ENCODE data around the gene MCM3AP. TPM values are rescaled to one million over a fixed set of nuclear protein-coding genes. Genes with fewer than 3 reads are reported as not detected.

Gene MCM3AP
- total and polyA plus RNA-seq, 4 donors: 15.5 to 58.1 (median 33.5) TPM

GRCh38 chr21:46207920-46208591 is 77.4 kb downstream of the MCM3AP start:
- Histone ChIP-seq H3K36me3 (ENCODE audit: control insufficient read depth in 4 of 4, insufficient read depth in 3 of 4, low read depth in 1 of 4, low read length in 3 of 4) (peaks cover 22 to 91% (median 41%) of the 10 kb centered on the region in 4 donors), H3K4me1 (ENCODE audit: control insufficient read depth in 4 of 4, insufficient read depth in 4 of 4, low read length in 3 of 4) (no peaks in the 10 kb centered on the region), H3K4me3 (ENCODE audit: low read depth in 1 of 3, low read length in 3 of 3) (no peak overlapping the region), H3K27me3 (ENCODE audit: control insufficient read depth in 4 of 4, insufficient read depth in 4 of 4, low read length in 3 of 4) (no peaks in the 10 kb centered on the region), H3K27ac (ENCODE audit: low read depth in 1 of 2, low read length in 2 of 2) (no peak overlapping the region), H3K9ac (ENCODE audit: low read depth in 1 of 2, low read length in 2 of 2) (no peak overlapping the region), H3K9me3 (ENCODE audit: control insufficient read depth in 4 of 4, low read length in 3 of 4) (no peaks in the 10 kb centered on the region)
- no peak for DNase-seq (ENCODE audit: low spot score)
- TF ChIP-seq ZBTB33 (IDR thresholded peaks at IDR 0.05) (no peak), EGR1 (IDR thresholded peaks at IDR 0.05; ENCODE audit: low read depth in 2 of 2) (no peak)
- WGBS: 93% methylated on average over 27 of the region's 27 CpGs

- DNase-seq (ENCODE audit: low spot score): no peak
- no peaks in the 10 kb centered on the region for H3K4me1 ChIP-seq (ENCODE audit: control insufficient read depth in 4 of 4, insufficient read depth in 4 of 4, low read length in 3 of 4)
- H3K27ac ChIP-seq (ENCODE audit: low read depth in 1 of 2, low read length in 2 of 2): no peak overlapping the region
- H3K9me3 ChIP-seq (ENCODE audit: control insufficient read depth in 4 of 4, low read length in 3 of 4): no peaks in the 10 kb centered on the region
- no peak for TF ChIP-seq ZBTB33 (IDR thresholded peaks at IDR 0.05)
- peaks cover 20 to 90% (median 39%) of the 10 kb centered on the region in 4 donors for H3K36me3 ChIP-seq (ENCODE audit: control insufficient read depth in 4 of 4, insufficient read depth in 3 of 4, low read depth in 1 of 4, low read length in 3 of 4)
- 97% methylated on average over 21 of the region's 21 CpGs for whole genome bisulfite sequencing
- H3K9ac ChIP-seq (ENCODE audit: low read depth in 1 of 2, low read length in 2 of 2): no peak overlapping the region
- H3K4me3 ChIP-seq (ENCODE audit: low read depth in 1 of 3, low read length in 3 of 3): no peak overlapping the region
- no peaks in the 10 kb centered on the region for H3K27me3 ChIP-seq (ENCODE audit: control insufficient read depth in 4 of 4, insufficient read depth in 4 of 4, low read length in 3 of 4)
Measured at GRCh38 chr21:46207006-46207919, 78.1 kb downstream of the MCM3AP start.

- no peak overlapping the region for H3K4me3 ChIP-seq (ENCODE audit: low read depth in 1 of 3, low read length in 3 of 3)
- H3K27ac ChIP-seq (ENCODE audit: low read depth in 1 of 2, low read length in 2 of 2): no peak overlapping the region
- H3K27me3 ChIP-seq (ENCODE audit: control insufficient read depth in 4 of 4, insufficient read depth in 4 of 4, low read length in 3 of 4): no peaks in the 10 kb centered on the region
- H3K9me3 ChIP-seq (ENCODE audit: control insufficient read depth in 4 of 4, low read length in 3 of 4): no peaks in the 10 kb centered on the region
- no peak for DNase-seq (ENCODE audit: low spot score)
- WGBS: 96% methylated on average over 24 of the region's 24 CpGs
- peaks cover 16 to 83% (median 36%) of the 10 kb centered on the region in 4 donors for H3K36me3 ChIP-seq (ENCODE audit: control insufficient read depth in 4 of 4, insufficient read depth in 3 of 4, low read depth in 1 of 4, low read length in 3 of 4)
- H3K4me1 ChIP-seq (ENCODE audit: control insufficient read depth in 4 of 4, insufficient read depth in 4 of 4, low read length in 3 of 4): no peaks in the 10 kb centered on the region
- no peak overlapping the region for H3K9ac ChIP-seq (ENCODE audit: low read depth in 1 of 2, low read length in 2 of 2)
- TF ChIP-seq TAF1 (conservative IDR thresholded peaks at IDR 0.05) (no peak), ZBTB33 (IDR thresholded peaks at IDR 0.05) (no peak), RAD21 (IDR thresholded peaks at IDR 0.05) (no peak), HNF4A (conservative IDR thresholded peaks at IDR 0.05) (no peak), YY1 (IDR thresholded peaks at IDR 0.05) (no peak), CTCF (IDR thresholded peaks at IDR 0.05; ENCODE audit: low read depth, low read length, missing input control) (no peak), EGR1 (IDR thresholded peaks at IDR 0.05; ENCODE audit: low read depth in 2 of 2) (no peak), REST (IDR thresholded peaks at IDR 0.05) (no peak), FOXA1 (IDR thresholded peaks at IDR 0.05) (no peak), SP1 (IDR thresholded peaks at IDR 0.05) (no peak)
Measured at GRCh38 chr21:46206163-46207005, 79.0 kb downstream of the MCM3AP start.

All from liver (tissue), 9 donors.